ENCODE data around the gene SCYGR3. TPM values are rescaled to one million over a fixed set of nuclear protein-coding genes. Genes with fewer than 3 reads are reported as not detected.

SCYGR3 gene
- total RNA-seq, 1 donor from 2014 or later, result not detected

DNA sequence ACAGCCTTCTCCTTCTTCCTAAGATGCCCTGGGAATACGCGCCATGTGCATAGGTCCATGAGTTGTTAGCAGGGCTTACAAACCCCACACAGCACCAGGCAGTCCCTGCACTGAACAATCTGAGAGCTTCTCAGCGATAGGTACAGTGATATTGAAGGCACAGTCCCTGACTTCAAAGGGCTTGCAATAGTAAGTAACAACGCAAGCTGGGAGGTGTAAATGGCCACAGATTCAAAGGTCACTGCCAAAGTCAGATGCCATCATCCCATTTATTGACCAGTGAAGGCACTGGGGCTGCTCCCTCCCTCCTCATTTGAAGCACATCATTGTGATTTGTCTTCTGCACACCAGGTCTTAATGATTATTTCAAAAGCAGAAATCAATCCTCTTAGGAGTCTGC, 541 bp upstream of the SCYGR3 start:
- TF ChIP-seq, protein P1, sequence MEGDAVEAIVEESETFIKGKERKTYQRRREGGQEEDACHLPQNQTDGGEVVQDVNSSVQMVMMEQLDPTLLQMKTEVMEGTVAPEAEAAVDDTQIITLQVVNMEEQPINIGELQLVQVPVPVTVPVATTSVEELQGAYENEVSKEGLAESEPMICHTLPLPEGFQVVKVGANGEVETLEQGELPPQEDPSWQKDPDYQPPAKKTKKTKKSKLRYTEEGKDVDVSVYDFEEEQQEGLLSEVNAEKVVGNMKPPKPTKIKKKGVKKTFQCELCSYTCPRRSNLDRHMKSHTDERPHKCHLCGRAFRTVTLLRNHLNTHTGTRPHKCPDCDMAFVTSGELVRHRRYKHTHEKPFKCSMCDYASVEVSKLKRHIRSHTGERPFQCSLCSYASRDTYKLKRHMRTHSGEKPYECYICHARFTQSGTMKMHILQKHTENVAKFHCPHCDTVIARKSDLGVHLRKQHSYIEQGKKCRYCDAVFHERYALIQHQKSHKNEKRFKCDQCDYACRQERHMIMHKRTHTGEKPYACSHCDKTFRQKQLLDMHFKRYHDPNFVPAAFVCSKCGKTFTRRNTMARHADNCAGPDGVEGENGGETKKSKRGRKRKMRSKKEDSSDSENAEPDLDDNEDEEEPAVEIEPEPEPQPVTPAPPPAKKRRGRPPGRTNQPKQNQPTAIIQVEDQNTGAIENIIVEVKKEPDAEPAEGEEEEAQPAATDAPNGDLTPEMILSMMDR (IDR thresholded peaks at IDR 0.05; ENCODE audit: borderline replicate concordance), result no peak
- intact Hi-C loops (cut with micrococcal nuclease), result no loop called here
- Histone ChIP-seq H3K4me1 (no peaks in the 10 kb centered on the region), H3K4me3 (no peak overlapping the region), H3K36me3 (no peaks in the 10 kb centered on the region), H3K9me3 (replicated peaks) (no peaks in the 10 kb centered on the region), H3K27ac (replicated peaks) (no peak overlapping the region), H3K27me3 (ENCODE audit: low read depth) (peaks cover 29% of the 10 kb centered on the region)
- no peak for DNase-seq

DNA sequence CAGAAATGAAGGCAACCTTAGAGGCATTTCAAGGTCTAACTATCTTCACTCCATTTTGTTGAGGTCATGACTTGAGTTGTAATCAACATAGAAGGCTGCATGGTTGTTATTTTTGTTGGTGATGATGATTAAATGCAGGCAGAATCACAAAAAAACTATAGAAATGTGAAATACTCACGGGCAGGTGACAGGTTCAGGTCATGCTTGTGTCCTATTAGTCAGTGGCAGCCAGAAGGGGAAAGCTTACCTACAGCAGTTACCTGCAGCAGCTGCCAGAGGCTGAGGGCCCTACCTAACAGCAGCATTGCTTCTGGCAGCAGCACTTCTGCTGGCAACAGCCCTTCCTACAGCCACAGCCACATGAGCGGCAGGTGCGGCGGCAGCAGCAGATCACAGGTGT, 394 bp downstream of the SCYGR3 start:
- Histone ChIP-seq H3K4me3 (no peak overlapping the region), H3K27me3 (ENCODE audit: low read depth) (peaks cover 29% of the 10 kb centered on the region), H3K9me3 (replicated peaks) (no peaks in the 10 kb centered on the region), H3K4me1 (no peaks in the 10 kb centered on the region), H3K27ac (replicated peaks) (no peak overlapping the region), H3K36me3 (no peaks in the 10 kb centered on the region)
- TF ChIP-seq, protein P1 (IDR thresholded peaks at IDR 0.05; ENCODE audit: borderline replicate concordance), result no peak
- DNase-seq, result no peak
- intact Hi-C loops (cut with micrococcal nuclease), result no loop called here

DNA sequence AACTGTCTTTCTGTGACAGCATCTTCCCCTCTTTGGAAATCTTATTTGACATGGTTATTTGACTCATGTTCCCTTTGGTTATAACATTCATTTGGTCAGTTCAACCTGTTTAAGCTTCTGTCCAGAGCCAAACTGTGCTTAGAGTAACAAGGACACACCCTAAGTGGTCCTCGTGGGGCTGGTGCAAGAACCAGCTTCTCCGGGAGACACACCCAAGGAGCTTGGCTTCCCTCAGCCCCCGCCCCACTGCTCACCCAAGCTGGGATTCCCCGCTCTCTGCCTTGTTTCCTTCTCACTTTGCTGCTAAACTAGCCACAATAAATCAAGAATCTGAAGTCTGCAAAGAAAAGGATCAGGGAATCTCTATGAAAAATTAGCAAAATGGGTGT, 1.4 kb downstream of the SCYGR3 start:
- Histone ChIP-seq H3K4me3 (no peak overlapping the region), H3K27me3 (ENCODE audit: low read depth) (peaks cover 29% of the 10 kb centered on the region), H3K4me1 (no peaks in the 10 kb centered on the region), H3K27ac (replicated peaks) (no peak overlapping the region), H3K9me3 (replicated peaks) (no peaks in the 10 kb centered on the region), H3K36me3 (no peaks in the 10 kb centered on the region)
- TF ChIP-seq, protein P1 (IDR thresholded peaks at IDR 0.05; ENCODE audit: borderline replicate concordance), result no peak
- intact Hi-C loops (cut with micrococcal nuclease), result no loop called here
- no peak for DNase-seq

DNA sequence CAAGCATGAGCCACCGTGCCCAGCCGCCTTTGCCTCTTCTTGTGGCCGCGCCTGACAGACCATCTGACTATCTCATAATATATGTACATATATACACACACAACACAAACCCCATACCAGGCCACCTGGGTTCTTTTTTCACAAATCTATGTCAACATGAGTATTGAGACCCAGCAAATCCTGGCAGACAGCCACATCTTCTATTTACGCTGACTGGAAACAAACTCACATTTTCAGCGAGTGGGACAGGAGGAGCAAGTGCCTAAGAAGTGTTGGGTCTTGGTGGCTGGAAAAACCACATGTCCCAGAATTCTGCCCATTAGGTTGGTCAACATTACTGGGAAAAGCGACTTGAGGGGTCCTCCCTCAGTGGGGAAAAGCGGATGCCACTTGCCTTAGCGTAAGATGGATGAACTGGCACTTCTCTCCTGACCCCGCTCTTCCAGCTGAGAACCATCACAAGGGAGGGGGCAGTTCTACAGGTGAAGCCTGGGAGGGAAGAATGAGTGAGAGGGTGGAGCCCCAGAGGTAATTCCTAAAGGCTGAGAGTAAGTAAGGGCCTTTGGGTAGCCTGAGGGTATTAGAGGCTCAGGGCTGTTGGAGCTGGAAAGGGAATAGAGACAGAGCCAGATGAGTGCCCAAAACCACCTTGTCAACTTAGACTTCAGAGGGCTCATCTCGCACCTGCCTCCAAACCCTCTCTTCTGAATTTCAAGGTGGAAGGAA, 1.9 kb downstream of the SCYGR3 start:
- H3K4me3 ChIP-seq, result no peak overlapping the region
- H3K9me3 ChIP-seq (replicated peaks), result no peaks in the 10 kb centered on the region
- H3K36me3 ChIP-seq, result no peaks in the 10 kb centered on the region
- DNase-seq, result no peak
- H3K4me1 ChIP-seq, result no peaks in the 10 kb centered on the region
- intact Hi-C loops (cut with micrococcal nuclease), result no loop called here
- H3K27me3 ChIP-seq (ENCODE audit: low read depth), result peaks cover 25% of the 10 kb centered on the region
- TF ChIP-seq, protein P1 (IDR thresholded peaks at IDR 0.05; ENCODE audit: borderline replicate concordance), result no peak
- H3K27ac ChIP-seq (replicated peaks), result no peak overlapping the region

DNA sequence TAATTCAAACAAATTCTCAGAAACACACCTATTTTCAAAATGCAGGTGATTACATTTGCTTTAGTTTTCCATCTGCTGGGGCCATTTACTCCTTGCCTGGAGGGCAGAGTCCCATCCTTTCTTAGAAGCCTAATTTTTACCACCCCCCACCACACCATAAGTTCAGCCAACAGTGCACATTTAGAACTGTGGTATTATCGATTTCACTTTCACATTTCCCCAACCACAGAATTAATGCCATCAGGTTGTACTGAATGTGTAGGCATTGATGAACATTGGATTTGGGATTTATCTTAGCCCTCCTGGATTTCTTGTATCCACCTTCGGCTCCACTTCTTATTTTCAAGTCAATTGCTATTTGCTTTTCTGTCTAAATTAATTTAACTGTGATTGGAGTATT, 4.5 kb downstream of the SCYGR3 start:
- TF ChIP-seq, protein P1 (IDR thresholded peaks at IDR 0.05; ENCODE audit: borderline replicate concordance), result no peak
- no peaks in the 10 kb centered on the region for H3K36me3 ChIP-seq
- no peak overlapping the region for H3K4me3 ChIP-seq
- H3K27ac ChIP-seq (replicated peaks), result no peak overlapping the region
- intact Hi-C loops (cut with micrococcal nuclease), result no loop called here
- no peaks in the 10 kb centered on the region for H3K9me3 ChIP-seq (replicated peaks)
- DNase-seq, result no peak
- peaks cover 5% of the 10 kb centered on the region for H3K4me1 ChIP-seq
- peaks cover 4% of the 10 kb centered on the region for H3K27me3 ChIP-seq (ENCODE audit: low read depth)

Measured in left ventricle myocardium inferior (tissue), 1 donor.